HepG2 (cell line): Measurements from ENCODE around the gene C14orf93. TPM values are rescaled to one million over a fixed set of nuclear protein-coding genes. Genes with fewer than 3 reads are reported as not detected.
A peak's percentile ranks its signal among the peaks of the same experiment; 100 is the strongest.

Source experiments
- ARNT ChIP-seq: fragments of 450-650 bp; IDR thresholded peaks from 2 replicates; pipeline ENCODE4 v1.6.1; 2017
- ARNTL ChIP-seq: sonication (generic); formaldehyde crosslinking; IDR thresholded peaks from 2 replicates; pipeline ENCODE4 v1.4.0; 2020; ENCODE audit warnings: mild to moderate bottlenecking, missing genetic modification reagents
- DR1 ChIP-seq: sonication (generic); formaldehyde crosslinking; IDR thresholded peaks from 2 replicates; pipeline ENCODE4 v1.8.0; 2021; ENCODE audit warnings: mild to moderate bottlenecking, missing genetic modification reagents, inconsistent platforms
- EEA1 ChIP-seq: sonication (generic); formaldehyde crosslinking; IDR thresholded peaks from 2 replicates; pipeline ENCODE4 v1.5.1; 2020; ENCODE audit warnings: mild to moderate bottlenecking, missing genetic modification reagents, borderline replicate concordance
- HMGXB4 ChIP-seq, 2 experiments: sonication (generic) in 1 of 2; formaldehyde crosslinking in 1 of 2; IDR thresholded peaks; 2 replicates each; pipeline versions ENCODE4 v1.4.0 to v1.6.1; 2018 to 2020; ENCODE audit warnings: missing genetic modification reagents in 2 of 2, borderline replicate concordance in 1 of 2, low read depth in 1 of 2, mild to moderate bottlenecking in 1 of 2, missing biosample characterization in 1 of 2
- MAF1 ChIP-seq: sonication (generic); formaldehyde crosslinking; IDR thresholded peaks from 2 replicates; pipeline ENCODE4 v1.5.0; 2020; ENCODE audit warnings: missing genetic modification reagents, borderline replicate concordance
- MIER3 ChIP-seq: IDR thresholded peaks from 2 replicates; pipeline ENCODE4 v1.6.1; 2016; ENCODE audit warnings: missing compliant biosample characterization, borderline replicate concordance
- NCOA5 ChIP-seq: sonication (generic); formaldehyde crosslinking; IDR thresholded peaks from 2 replicates; pipeline ENCODE4 v1.4.0; 2020; ENCODE audit warnings: missing genetic modification reagents
- PRDM4 ChIP-seq: sonication (generic); formaldehyde crosslinking; IDR thresholded peaks from 2 replicates; pipeline ENCODE4 v1.9.0; 2021; ENCODE audit warnings: missing genetic modification reagents, borderline replicate concordance
- PRPF4 ChIP-seq: fragments of 200-400 bp; formaldehyde crosslinking; IDR thresholded peaks from 2 replicates; pipeline ENCODE4 v1.6.1; 2016; ENCODE audit warnings: low read length, low read depth; ENCODE audit not compliant: poor library complexity, severe bottlenecking
- RFX3 ChIP-seq: IDR thresholded peaks from 2 replicates; pipeline ENCODE4 v1.6.1; 2016; ENCODE audit warnings: missing biosample characterization, missing genetic modification reagents
- SAP130 ChIP-seq: IDR thresholded peaks from 2 replicates; pipeline ENCODE4 v1.6.1; 2016; ENCODE audit warnings: low read depth
- TCF7 ChIP-seq: sonication (generic); IDR thresholded peaks from 2 replicates; pipeline ENCODE4 v1.6.1; 2016; ENCODE audit warnings: antibody characterized with exemption, low read depth
- U2AF1 ChIP-seq: fragments of 200-400 bp; formaldehyde crosslinking; optimal IDR thresholded peaks from 2 replicates; pipeline ENCODE3; 2017; ENCODE audit warnings: mild to moderate bottlenecking, low read depth, low read length
- ZBTB38 ChIP-seq: sonication (generic); formaldehyde crosslinking; IDR thresholded peaks from 2 replicates; pipeline ENCODE4 v1.5.1; 2020; ENCODE audit warnings: mild to moderate bottlenecking, missing genetic modification reagents
- ZNF282 ChIP-seq: fragments of 450-650 bp; IDR thresholded peaks from 2 replicates; pipeline ENCODE4 v1.6.1; 2018; ENCODE audit not compliant: partially characterized antibody
- ZNF34 ChIP-seq: sonication (generic); formaldehyde crosslinking; IDR thresholded peaks from 2 replicates; pipeline ENCODE4 v1.4.0; 2020; ENCODE audit warnings: mild to moderate bottlenecking, missing genetic modification reagents, borderline replicate concordance
- ZNF609 ChIP-seq: sonication (generic); formaldehyde crosslinking; IDR thresholded peaks from 2 replicates; pipeline ENCODE4 v1.4.0; 2020; ENCODE audit warnings: mild to moderate bottlenecking, missing genetic modification reagents, borderline replicate concordance
- ZNF629 ChIP-seq: sonication (generic); formaldehyde crosslinking; conservative IDR thresholded peaks from 2 replicates; pipeline ENCODE4 v1.5.0; 2020; ENCODE audit warnings: missing genetic modification reagents
- ZSCAN5A ChIP-seq: sonication (generic); formaldehyde crosslinking; IDR thresholded peaks from 2 replicates; pipeline ENCODE4 v1.8.0; 2022; ENCODE audit warnings: mild to moderate bottlenecking, missing genetic modification reagents, borderline replicate concordance
- polyA plus RNA-seq, 8 experiments: library from polyadenylated mRNA; depleted of rRNA in 3 of 8; stranded (reverse) in 7 of 8; unstranded in 1 of 8; fragments of >200 nt; fragmentation: Illumina TruSeq in 4 of 8; extraction: Trizol in 4 of 8; gene quantifications; 2 replicates each; pipeline versions ENCODE4 v1.2.1 to v1.2.3, GENCODE V29; 2011 to 2016; ENCODE audit warnings: low read depth in 4 of 8, missing spikeins in 1 of 8, mixed read lengths in 1 of 8; ENCODE audit not compliant: insufficient read depth in 1 of 8
- total RNA-seq, 5 experiments: library from RNA; depleted of rRNA; stranded (reverse); fragments of >200 nt; fragmentation: Illumina TruSeq; extraction: Trizol; gene quantifications; 2 replicates each; pipeline ENCODE4 v1.2.3, GENCODE V29; 2016; ENCODE audit warnings: low read depth in 1 of 5

Gene C14orf93
- total and polyA plus RNA-seq, 2 of the 13 experiments (the other 11 are each of a cell fraction or from before 2014, with no cell fraction given): 11.4 to 22.5 TPM

GRCh38 chr14:22986508-22987054 lies 23.4 kb downstream of the C14orf93 start (continued):
- TF ChIP-seq ZNF629 (no peak), ZBTB38 (CRISPR knock-in tag) (no peak), ARNTL (CRISPR knock-in tag) (no peak), RFX3 (CRISPR knock-in tag) (no peak), PRPF4 (no peak), DR1 (CRISPR knock-in tag) (no peak), SAP130 (CRISPR knock-in tag) (peak; percentile 65), MAF1 (CRISPR knock-in tag) (no peak), U2AF1 (no peak), PRDM4 (CRISPR knock-in tag) (no peak), TCF7 (no peak), MIER3 (CRISPR knock-in tag) (peak; percentile 82; the same call in 1 of the 2 replicates), ZNF34 (CRISPR knock-in tag) (no peak), EEA1 (no peak), HMGXB4 (CRISPR knock-in tag; IDR thresholded peaks at IDR 0.05; ENCODE audit: borderline replicate concordance in 1 of 2, low read depth in 1 of 2) (peak; percentile 62 to 93; a peak in 3 of 4 replicates), ZNF609 (no peak), NCOA5 (CRISPR knock-in tag) (no peak), ZNF282 (no peak), ZSCAN5A (no peak), ARNT (no peak)
